ENCODE data around the gene POP5. TPM values are rescaled to one million over a fixed set of nuclear protein-coding genes. Genes with fewer than 3 reads are reported as not detected.

Gene POP5
- total and polyA plus RNA-seq, 10 donors = 28.1 to 84.1 (median 45.8) TPM

GRCh38 chr12:120573560-120573959 is 7.6 kb downstream of the POP5 start:
- intact Hi-C loops (cut with DNase I; ENCODE audit: low total_unique reads) = no loop called here
- 59 to 74% (median 68%) methylated on average over 6 of the region's 6 CpGs for WGBS, 5 donors
- TF ChIP-seq POLR2AphosphoS5 (IDR thresholded peaks at IDR 0.05) (peak in 1 of 3 donors; percentile 17), POLR2A (IDR thresholded peaks at IDR 0.05) (no peak)
- no peak for DNase-seq
- Histone ChIP-seq H3K4me1 (peaks cover 0 to 11% (median 3%) of the 10 kb centered on the region in 6 donors), H3K36me3 (peaks cover 2 to 100% (median 100%) of the 10 kb centered on the region in 6 donors), H3K27ac (peak overlapping the region in 2 of 8 donors; percentile 24 to 51), H3K9me3 (no peaks in the 10 kb centered on the region), H3K27me3 (replicated peaks in 1 of 7) (no peaks in the 10 kb centered on the region), H3K4me3 (no peak overlapping the region)

DNA sequence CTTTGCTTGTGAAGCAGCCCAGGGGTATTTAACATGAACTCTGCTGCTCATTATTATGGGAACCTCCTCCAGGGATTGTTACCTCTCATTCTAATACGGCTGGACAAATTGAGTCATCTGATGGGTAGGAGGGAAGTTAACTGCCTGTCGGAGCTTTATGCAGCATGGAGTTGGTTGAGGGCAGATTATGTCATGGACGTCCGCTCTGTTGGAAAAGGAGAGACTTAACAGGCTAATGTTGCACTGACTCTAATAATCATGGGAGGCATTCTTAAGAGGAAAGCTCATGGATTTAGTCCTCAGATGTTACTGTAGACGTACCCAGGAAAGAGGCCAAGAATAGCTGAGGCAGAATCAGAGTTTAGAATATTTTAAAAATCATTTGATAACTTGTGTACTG is 9.9 kb downstream of the POP5 start:
- intact Hi-C loops (cut with DNase I; ENCODE audit: low total_unique reads) = no loop called here

DNA sequence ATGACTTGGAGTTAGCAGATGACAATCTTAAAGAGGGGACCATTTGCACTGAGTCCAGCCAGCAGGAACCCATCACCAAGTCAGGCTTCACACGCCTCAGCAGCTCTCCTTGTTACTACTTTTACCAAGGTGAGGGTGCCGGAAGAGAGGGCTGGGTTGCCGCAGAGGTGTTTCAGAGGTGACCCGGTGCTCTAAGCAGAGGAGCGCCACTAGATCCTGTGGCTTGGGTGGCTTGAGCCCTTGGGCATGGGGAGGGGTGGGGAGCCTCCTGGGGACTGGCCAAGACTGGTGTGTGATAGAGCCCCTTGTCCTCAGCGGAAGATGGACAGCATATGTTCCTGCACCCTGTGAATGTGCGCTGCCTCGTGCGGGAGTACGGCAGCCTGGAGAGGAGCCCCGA is 17.7 kb downstream of the POP5 start:
- Histone ChIP-seq H3K9me3 (no peaks in the 10 kb centered on the region), H3K4me1 (peaks cover 0 to 6% (median 2%) of the 10 kb centered on the region in 6 donors), H3K27ac (peak overlapping the region in 1 of 8 donors; percentile 2), H3K36me3 (peaks cover 4 to 100% (median 95%) of the 10 kb centered on the region in 6 donors), H3K27me3 (replicated peaks in 1 of 7) (no peaks in the 10 kb centered on the region), H3K4me3 (no peak overlapping the region)
- no peak for DNase-seq
- intact Hi-C loops (cut with DNase I; ENCODE audit: low total_unique reads) = no loop called here
- TF ChIP-seq POLR2A (IDR thresholded peaks at IDR 0.05) (no peak), POLR2AphosphoS5 (IDR thresholded peaks at IDR 0.05) (peak; percentile 38 to 71 (median 49))
- 87 to 98% (median 96%) methylated on average over 9 to 11 of the region's 11 CpGs for WGBS, 5 donors

More for the DNA sequence above, 9.9 kb downstream of the POP5 start:
- Histone ChIP-seq H3K9me3 (no peaks in the 10 kb centered on the region), H3K4me3 (no peak overlapping the region), H3K4me1 (peaks cover 0 to 8% (median under 1%) of the 10 kb centered on the region in 6 donors), H3K27ac (no peak overlapping the region), H3K36me3 (peaks cover 0 to 100% (median 99%) of the 10 kb centered on the region in 6 donors), H3K27me3 (replicated peaks in 1 of 7) (no peaks in the 10 kb centered on the region)
- no peak for DNase-seq
- WGBS, 5 donors = 80 to 86% (median 84%) methylated on average over 5 of the region's 5 CpGs
- TF ChIP-seq, protein P1, sequence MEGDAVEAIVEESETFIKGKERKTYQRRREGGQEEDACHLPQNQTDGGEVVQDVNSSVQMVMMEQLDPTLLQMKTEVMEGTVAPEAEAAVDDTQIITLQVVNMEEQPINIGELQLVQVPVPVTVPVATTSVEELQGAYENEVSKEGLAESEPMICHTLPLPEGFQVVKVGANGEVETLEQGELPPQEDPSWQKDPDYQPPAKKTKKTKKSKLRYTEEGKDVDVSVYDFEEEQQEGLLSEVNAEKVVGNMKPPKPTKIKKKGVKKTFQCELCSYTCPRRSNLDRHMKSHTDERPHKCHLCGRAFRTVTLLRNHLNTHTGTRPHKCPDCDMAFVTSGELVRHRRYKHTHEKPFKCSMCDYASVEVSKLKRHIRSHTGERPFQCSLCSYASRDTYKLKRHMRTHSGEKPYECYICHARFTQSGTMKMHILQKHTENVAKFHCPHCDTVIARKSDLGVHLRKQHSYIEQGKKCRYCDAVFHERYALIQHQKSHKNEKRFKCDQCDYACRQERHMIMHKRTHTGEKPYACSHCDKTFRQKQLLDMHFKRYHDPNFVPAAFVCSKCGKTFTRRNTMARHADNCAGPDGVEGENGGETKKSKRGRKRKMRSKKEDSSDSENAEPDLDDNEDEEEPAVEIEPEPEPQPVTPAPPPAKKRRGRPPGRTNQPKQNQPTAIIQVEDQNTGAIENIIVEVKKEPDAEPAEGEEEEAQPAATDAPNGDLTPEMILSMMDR (IDR thresholded peaks at IDR 0.05 in 8 of 11, conservative IDR thresholded peaks at IDR 0.05 in 3 of 11) = no peak
- no peak for TF ChIP-seq POLR2AphosphoS5 (IDR thresholded peaks at IDR 0.05)
- TF ChIP-seq POLR2A (IDR thresholded peaks at IDR 0.05) = no peak

GRCh38 chr12:120562906-120563305 is 18.3 kb downstream of the POP5 start:
- intact Hi-C loops (cut with DNase I; ENCODE audit: low total_unique reads) = no loop called here
- Histone ChIP-seq H3K9me3 (no peaks in the 10 kb centered on the region), H3K27ac (peak overlapping the region in 2 of 8 donors; percentile 2 to 14), H3K4me1 (peaks cover 0 to 6% (median 2%) of the 10 kb centered on the region in 6 donors), H3K27me3 (replicated peaks in 1 of 7) (no peaks in the 10 kb centered on the region), H3K36me3 (peaks cover 4 to 100% (median 95%) of the 10 kb centered on the region in 6 donors), H3K4me3 (no peak overlapping the region)
- TF ChIP-seq, protein P1 (IDR thresholded peaks at IDR 0.05 in 8 of 11, conservative IDR thresholded peaks at IDR 0.05 in 3 of 11) = no peak
- TF ChIP-seq POLR2A (IDR thresholded peaks at IDR 0.05) (no peak), POLR2AphosphoS5 (IDR thresholded peaks at IDR 0.05) (peak in 2 of 3 donors; percentile 18 to 28)
- WGBS, 5 donors = 74 to 86% (median 82%) methylated on average over 8 of the region's 8 CpGs
- no peak for DNase-seq

- Histone ChIP-seq H3K27ac (no peak overlapping the region), H3K27me3 (replicated peaks in 1 of 7) (no peaks in the 10 kb centered on the region), H3K9me3 (no peaks in the 10 kb centered on the region), H3K36me3 (peaks cover 6 to 100% (median 89%) of the 10 kb centered on the region in 6 donors), H3K4me3 (no peak overlapping the region), H3K4me1 (peaks cover 0 to 26% (median 10%) of the 10 kb centered on the region in 6 donors)
- intact Hi-C loops (cut with DNase I; ENCODE audit: low total_unique reads) = no loop called here
- WGBS, 5 donors = 93 to 100% (median 98%) methylated on average over 2 of the region's 2 CpGs
- DNase-seq = no peak
- TF ChIP-seq POLR2A (IDR thresholded peaks at IDR 0.05) = no peak
- TF ChIP-seq POLR2AphosphoS5 (IDR thresholded peaks at IDR 0.05) = no peak
- TF ChIP-seq, protein P1 (IDR thresholded peaks at IDR 0.05 in 8 of 11, conservative IDR thresholded peaks at IDR 0.05 in 3 of 11) = no peak
These were observed 23.6 kb downstream of the POP5 start for GRCh38 chr12:120557589-120557988.
